ENCODE data around the gene ING1. TPM values are rescaled to one million over a fixed set of nuclear protein-coding genes. Genes with fewer than 3 reads are reported as not detected.
"Not testable (repeated sequence)": the region's sequence is repeated elsewhere in the genome, so short reads cannot be mapped to it uniquely, and the experiment has no call there.

The ING1 gene, protein sequence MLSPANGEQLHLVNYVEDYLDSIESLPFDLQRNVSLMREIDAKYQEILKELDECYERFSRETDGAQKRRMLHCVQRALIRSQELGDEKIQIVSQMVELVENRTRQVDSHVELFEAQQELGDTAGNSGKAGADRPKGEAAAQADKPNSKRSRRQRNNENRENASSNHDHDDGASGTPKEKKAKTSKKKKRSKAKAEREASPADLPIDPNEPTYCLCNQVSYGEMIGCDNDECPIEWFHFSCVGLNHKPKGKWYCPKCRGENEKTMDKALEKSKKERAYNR
- total RNA-seq = 18.6 TPM

DNA sequence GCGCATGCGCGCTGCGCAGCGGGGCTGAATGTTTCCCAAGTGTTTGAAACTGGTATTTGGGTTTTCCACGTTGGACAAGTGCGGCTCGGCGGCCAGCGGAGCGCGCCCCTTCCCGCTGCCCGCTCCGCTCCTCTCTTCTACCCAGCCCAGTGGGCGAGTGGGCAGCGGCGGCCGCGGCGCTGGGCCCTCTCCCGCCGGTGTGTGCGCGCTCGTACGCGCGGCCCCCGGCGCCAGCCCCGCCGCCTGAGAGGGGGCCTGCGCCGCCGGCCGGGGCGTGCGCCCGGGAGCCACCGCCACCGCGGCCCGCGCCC is at the start of gene ING1:
Gene ING1 (plus strand): TSS at position 59 of the 311 bp plus-strand sequence. CDS start 450 bp downstream, outside the sequence.
- DNase-seq (ENCODE audit: low spot score) = no peak

DNA sequence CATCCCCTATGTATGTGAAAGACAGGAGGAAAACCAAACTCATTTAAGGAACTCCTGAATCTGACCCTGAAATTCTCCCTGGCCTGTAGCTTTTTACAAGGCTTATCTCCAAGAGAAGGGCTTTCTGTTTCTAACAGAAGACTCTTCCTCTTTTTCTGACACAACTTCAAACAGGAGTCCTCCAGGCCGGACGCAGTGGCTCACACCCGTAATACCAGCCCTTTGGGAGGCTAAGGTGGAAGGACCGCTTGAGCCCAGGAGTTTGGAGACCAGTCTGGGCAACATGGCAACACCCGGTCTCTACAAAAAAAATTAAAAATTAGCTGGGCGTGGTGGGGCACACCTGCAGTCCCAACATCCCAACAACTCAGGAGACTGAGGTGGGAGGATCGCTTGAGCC is 49.5 kb upstream of the ING1 start:
- no peak for DNase-seq (ENCODE audit: low spot score)

DNA sequence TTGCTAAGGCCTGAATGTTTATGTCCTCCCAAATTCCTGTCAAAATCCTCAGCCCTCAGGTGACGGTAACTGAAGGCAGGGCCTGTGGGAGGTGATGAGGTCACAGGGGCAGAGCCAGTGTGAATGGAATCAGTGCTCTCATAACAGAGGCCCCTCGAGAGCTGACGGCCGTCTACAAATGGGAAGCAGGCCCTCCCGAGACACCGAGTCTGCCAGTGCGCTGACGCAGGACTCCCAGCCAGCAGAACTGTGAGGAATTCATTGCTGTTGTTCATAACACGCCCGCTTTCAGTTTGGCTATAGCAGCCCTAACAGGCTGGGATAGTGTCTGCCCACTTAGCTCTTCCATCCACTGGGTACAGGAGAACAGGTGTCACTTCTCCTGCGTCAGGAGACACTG is 48.8 kb upstream of the ING1 start:
- no peak for DNase-seq (ENCODE audit: low spot score)

DNA sequence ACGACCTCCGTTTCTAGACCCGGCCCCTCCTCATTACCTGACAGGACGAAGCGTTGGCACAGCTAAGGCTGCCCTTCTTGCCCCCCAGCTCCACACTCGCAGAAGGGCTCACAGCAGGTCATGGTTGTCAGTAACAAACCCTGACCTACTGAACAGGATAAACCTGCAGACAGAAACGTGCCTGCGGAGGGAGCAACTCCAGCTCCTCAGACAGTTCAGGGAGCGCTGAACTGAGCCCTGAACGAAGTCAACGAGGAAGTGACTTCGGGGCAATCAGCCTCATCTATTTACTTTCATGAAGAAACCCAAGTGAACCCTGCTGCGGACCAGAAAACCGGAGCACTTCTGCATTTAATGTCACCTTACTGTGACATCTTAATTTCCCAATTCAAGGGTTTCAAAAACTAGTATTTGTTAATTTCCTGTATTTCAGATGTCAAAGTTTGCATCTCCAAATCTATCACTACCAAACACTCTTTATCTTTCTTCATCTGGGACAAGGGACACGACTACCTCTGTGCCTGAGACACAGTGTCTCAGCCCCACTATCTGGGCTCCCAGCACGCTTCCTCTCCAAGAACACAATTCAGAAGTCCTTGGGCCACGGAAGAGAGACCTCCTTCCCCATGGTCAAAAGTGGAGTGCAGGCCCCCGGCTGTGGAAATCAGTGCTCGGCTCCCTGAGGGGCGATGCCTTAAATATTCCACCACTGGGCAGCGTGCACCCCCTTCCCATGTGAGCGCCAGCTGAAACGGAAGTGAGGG is 47.8 kb upstream of the ING1 start:
- DNase-seq (ENCODE audit: low spot score) = no peak

DNA sequence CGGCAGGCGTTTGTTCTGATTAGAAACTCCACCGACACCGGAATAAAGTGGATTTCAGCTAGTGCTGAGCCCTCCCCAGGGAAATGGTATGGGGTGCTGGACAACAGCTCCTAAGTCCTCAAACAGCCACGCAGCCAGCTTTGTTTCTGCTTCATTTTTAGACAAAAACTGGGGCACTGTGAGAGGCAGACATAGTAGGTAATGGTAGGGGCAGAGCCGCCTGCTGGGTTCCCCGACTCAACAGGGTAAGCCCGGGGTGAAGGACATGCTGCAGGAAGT is 47.3 kb upstream of the ING1 start:
- no peak for DNase-seq (ENCODE audit: low spot score)

DNA sequence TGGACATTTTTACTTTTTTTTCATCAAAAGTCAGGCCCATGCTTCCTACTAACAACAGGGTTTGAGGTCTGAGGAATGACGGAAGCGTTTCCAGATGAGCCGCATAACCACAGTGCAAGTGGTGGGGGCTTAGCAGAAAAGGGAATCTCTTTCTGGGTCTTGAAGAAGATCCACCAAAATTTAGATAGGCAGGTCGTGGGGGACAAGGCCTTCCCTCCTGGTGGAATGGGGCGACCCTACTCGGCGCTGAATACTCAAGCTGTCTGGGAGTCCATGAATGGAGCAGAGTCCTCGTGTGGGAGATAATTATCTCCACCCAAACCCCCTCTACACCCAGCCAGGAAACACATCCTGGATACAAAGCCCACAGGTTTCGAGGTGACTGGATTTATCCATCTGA is 44.5 kb upstream of the ING1 start:
- no peak for DNase-seq (ENCODE audit: low spot score)

DNA sequence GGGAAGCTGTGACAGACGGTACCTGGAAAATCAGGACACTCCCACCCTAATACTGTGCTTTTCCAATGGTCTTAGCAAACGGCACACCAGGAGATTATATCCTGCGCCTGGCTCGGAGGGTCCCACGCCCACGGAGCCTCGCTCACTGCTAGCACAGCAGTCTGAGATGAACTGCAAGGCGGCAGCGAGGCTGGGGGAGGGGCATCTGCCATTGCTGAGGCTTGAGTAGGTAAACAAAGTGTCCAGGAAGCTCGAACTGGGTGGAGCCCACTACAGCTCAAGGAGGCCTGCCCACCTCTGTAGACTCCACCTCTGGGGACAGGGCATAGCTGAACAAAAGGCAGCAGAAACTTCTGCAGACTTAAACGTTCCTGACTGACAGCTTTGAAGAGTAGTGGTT is 43.7 kb upstream of the ING1 start:
- DNase-seq (ENCODE audit: low spot score) = not testable (repeated sequence)

DNA sequence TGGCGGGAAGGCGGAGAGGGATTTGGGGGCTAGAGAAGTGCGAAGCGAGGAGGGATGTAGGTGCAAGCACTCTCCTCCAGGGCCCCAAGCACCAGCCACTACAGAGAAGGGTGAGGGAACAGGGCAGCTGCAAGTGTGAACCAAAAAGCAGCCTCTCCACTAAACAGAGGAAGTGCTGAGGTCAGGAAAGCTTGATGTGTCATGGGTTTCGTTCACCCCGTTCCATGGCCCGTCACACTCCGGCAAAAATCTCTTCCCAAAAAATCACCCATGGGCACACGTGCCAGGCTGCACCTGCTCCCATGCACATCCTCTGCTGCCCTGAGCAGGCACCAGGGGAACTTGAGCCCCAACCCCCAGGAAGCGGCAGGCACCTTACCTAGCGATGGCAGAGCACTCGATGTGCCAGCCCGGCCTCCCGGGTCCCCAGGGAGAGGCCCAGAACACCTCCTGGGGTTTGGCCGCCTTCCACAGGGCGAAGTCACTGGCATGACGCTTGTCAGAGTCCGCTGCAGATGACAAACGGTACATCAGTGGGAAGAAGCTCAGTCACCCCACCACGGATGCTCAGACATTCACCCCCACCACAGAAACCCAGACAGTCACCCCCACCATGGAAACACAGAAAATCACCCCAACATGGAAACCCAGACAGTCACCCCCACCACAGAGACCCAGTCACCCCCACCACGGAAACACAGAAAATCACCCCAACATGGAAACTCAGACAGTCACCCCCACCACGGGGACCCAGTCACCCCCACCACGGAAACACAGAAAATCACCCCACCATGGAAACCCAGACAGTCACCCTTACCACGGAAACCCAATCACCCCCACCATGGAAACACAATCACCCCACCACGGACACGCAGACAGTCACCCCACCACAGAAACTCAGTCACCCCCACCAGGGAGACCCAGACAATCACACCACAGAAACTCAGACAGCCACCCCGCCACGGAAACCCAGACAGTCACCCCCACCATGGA is 36.6 kb upstream of the ING1 start:
- peak; percentile 13 for DNase-seq (ENCODE audit: low spot score)

DNA sequence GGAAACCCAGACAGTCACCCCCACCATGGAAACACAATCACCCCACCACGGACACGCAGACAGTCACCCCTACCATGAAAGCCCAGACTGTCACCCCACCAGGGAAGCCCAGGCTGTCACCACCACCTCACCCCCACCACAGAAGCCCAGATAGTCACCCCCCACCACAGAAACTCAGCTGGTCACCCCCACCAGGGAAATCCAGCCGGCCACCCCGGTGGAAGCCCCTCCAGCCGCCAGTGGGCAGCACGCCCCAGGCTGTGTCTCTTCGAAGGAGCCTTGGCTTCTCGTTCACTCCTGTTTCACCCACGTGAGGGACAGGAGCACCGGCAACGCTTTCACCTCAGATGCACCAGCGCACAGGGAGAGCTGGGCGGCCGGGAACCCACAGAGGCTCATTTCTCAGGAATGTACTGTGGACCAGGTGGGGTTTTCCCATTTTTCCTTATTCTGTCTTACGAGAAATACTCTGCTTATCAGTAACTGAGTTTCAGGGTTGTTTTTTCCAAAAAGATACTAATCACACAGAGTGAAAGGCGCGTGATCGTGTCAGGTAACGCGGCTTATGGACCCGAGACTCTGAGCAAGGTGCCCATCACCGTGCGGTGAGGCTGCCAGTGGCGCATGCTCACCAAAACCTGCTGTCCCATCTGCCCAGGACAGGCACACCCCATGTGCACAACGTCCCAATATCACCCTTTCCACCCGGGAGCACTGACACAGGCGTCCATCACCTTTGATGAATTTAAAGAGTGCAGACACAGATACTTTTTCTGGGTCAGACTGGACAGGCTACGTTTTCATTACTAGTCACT is 35.6 kb upstream of the ING1 start:
- no peak for DNase-seq (ENCODE audit: low spot score)

DNA sequence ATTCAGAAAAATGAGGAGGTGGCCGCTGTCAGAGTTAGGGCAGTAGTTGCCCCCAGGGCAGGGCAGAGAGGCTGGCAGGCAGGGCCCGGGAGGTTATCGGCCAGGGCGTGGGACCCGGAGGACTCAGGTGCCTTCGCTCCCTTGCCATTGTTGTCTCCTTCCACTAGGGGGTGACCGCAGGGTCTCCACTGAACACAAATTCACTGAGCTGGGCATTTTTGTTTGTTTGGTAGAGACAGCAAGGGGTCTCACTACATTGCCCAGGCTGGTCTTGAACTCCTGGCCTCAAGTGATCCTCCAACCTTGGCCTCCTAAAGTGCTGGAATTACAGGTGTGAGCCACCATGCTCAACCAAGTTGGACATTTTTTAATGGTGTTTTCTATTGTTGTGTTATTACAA is 32.6 kb upstream of the ING1 start:
- no peak for DNase-seq (ENCODE audit: low spot score)

DNA sequence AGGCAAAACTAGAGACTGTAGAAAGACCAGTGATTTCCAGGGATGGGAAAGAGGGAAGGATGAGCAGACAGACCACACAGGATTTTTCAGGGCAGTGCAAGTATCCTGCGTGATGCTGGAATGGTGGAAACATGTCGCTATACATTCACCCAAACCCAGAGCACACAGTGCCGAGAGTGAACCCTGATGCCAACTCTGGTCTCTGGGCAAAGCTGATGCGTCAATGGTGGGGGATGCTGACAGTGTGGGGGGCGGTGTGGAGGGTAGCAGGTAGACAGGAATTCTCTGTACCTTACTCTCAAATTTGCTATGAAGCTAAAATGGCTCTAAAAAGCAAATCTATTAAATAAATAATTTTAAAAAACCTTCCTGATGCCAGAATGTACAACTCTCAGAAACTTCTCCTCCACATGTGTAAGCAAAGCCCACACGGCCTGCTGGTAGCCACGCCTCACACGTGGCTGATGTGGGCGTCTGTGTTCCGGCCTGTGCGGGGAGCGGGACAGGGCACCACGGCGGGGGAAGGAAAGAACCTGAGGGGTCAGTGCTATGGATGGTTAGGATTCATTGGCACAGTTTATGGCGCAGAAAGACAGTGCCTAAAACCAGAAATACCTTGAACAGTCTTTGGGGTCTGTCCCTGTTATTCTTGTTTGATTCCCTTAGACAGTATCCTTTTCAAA is 31.5 kb upstream of the ING1 start:
- no peak for DNase-seq (ENCODE audit: low spot score)

DNA sequence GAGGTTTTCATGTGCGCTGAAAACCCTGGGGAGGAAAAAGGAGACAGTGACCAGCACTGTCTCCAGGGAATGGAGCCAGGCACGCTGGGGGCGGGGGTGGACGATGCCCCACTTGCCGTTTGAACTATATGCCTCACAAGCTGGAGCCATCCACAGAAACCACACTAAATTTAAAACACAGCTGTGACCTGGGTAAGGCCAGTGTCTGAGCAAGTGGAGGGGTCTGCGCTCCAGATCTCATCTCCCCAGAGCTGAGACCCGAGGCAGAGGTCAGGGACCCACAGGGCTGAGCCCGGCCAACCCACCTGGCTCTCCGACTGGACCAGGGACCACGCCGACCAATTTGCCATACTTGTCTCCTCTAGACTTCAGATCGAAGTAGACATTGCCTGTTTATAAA is 30.8 kb upstream of the ING1 start:
- no peak for DNase-seq (ENCODE audit: low spot score)

DNA sequence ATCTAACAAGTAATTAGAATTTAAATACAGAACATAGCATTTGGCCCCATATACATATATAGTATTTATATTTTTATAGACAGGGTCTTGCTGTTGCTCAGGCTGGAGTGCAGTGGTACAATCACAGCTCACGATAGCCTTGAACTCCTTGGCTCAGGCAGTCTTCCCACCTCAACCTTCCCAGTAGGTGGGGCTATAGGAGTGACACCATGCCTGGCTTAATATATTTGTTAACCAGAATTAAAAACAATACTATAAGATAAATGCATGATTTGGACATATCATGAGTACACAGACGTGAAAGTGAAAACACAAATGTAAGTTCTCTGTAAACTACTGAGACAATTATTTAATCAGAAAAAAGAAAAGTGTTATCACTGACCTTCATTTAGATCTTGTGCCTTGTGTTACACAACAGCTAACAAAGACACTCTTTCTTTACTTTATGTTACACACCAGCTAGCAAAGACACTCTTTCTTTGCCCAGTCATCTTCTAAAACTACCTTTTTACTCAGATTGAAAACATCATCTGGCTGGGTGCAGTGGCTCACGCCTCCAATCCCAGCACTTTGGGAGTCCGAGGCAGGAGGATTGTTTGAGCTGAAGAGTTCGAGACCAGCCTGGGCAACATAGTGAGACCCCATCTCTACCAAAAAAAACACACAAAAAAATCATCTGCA is 30.2 kb upstream of the ING1 start:
- no peak for DNase-seq (ENCODE audit: low spot score)

DNA sequence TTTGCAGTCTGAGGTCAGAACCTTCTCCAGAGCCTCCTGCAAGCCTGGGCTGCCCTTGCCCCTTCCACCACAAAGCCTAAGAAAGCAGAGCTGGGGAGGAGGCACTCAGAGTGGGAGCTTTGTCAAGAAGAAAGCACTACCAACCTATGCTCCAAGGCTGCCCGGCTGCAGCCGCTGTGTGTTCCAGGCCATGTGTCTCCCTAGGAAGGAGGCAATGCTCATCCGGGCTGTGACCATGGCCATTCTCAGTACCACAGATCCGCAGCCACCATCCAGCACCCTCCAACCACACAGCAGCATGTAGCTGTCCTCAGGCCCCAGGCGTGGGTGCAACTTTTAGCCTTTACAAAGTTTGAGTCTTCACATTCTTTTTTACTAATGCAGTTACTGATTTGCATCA is 29.6 kb upstream of the ING1 start:
- DNase-seq (ENCODE audit: low spot score) = no peak

DNA sequence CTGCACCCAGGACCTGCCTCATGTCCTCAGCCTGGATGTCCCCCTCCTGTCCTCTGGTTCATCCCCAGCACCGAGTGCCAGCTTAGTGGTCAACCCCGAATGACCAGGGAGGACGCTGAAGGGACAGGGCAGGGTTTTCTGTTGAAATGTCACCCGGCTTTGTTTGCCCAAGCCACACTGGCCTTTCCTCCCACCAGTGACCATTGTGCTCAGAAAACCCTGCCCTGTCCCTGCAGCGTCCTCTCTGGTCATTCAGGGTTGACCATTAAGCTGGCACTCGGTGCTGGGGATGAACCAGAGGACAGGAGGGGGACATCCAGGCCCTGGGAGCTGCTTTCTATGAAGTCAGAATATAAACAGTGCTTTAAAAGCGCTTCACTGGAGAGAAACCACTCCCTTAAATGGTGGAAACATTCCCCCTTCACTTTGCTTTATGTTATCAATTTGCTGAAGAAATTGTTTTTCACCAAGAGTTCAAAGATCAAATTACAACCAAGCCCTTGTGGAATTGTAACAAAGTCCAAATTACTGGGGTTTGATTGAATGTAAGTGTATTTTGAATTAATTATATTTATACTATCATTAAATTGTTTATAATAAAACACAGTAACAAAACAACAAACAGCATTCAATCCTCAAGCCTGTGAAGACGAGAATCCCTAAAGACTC is 29.0 kb upstream of the ING1 start:
- DNase-seq (ENCODE audit: low spot score) = no peak

DNA sequence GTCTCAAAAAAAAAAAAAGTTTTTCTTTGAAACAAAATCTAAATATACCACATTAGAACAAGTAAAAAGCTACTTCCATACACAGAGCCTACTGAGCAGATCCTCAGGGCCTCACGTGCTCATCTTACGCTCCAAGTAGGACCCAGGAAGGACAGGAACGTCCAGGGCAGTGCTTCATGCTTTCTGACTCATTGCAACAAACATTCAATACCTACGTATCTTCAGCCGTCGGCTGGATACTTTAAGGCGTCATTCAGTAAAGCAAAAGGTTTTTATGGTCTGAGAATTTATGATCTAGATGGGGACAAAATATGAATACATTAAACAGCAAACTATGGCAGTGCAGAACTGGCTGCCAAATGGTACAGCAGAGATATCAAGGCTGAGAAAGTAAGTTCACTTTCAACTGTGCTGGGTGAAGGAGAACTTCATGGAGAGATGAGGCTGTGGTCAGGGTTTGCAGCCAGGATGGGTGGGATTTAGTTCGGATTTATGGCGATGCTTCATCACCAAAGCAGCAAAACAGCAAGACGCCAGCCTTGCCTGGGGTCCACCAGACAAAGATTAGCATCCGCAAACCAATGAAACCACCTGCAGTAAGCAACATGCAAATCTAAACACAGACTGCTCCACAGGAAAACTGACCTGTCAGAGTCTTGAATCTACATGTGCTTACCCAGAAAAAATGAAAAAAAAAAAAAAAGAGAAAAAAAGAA is 28.0 kb upstream of the ING1 start:
- DNase-seq (ENCODE audit: low spot score) = peak; percentile 50

DNA sequence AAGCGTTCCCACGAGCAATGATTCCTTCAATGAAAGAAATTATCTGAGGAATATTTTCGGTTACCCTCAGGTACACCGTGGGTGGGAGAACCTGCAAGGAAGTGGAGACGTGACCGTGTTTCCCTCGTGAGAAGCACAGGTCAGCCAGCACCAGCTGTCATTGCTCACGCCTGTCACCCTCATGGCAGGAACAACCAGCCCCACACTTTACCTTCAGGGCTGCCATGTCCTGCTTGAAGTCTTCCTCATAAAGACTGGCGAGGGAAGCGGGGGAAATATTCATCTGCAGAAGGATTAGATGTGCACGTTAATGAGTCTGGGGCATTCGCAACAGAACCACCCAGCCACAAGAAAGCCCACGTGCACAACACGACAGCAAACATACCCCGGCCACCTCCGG is 25.8 kb upstream of the ING1 start:
- no peak for DNase-seq (ENCODE audit: low spot score)

DNA sequence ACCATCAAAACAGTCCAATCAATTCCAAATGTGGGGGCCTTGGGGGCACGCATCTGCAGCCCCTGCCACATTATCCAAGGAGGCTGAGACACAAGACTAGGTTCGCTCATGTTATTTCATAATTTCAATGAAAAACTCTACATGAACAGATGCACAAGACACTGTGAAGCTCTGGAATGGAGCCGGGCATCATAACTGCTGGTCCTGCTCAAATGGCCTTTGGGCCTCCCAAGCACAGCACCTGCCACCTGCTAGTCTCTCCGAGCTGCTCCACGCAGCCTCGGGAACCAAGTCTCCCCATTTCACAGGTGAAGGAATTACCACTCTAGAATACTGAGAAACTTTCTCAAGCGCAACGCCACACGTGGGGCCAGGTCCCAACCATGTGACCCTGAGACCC is 24.5 kb upstream of the ING1 start:
- DNase-seq (ENCODE audit: low spot score) = no peak

DNA sequence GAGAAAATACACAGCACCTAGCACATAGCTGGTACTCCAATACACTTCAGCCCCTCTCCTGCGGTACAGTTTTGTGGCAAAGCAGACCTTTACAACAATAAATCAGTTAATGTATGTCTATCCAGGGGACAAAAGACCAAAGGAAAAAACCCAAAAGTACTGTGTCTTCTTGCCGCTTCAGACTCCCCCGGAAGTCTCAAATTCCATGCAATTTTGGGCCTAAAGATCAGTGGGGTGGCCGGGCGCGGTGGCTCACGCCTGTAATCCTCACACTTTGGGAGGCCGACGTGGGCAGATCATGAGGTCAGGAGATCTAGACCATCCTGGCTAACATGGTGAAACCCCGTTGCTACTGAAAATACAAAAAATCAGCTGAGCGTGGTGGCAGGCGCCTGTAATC is 23.8 kb upstream of the ING1 start:
- no peak for DNase-seq (ENCODE audit: low spot score)

DNA sequence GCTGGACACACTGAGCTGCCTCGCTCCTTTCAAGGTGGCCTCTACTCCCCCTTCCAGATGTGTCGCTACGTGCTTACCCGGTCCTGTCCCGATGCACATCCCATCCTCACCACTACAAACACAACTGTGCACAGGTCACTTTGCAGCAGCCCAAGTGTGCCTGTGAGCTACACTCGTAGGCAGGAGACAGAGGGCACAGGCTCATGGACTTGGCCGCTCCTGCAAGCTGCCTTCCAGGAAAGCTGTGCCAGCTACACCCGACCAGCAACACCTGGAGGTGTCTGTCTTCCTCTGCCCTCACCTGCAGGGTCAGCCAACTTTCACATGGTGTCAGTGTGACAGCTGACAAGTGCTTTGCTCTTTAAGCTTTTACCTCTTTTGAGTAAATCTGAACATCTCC is 23.0 kb upstream of the ING1 start:
- no peak for DNase-seq (ENCODE audit: low spot score)
